Measurements from ENCODE around the gene GALNT9. TPM values are rescaled to one million over a fixed set of nuclear protein-coding genes. Genes with fewer than 3 reads are reported as not detected.

GALNT9 gene
- polyA plus RNA-seq, 2 of the 4 experiments (the other 2 are of a cell fraction) = 0.66 to 2.8 TPM

DNA sequence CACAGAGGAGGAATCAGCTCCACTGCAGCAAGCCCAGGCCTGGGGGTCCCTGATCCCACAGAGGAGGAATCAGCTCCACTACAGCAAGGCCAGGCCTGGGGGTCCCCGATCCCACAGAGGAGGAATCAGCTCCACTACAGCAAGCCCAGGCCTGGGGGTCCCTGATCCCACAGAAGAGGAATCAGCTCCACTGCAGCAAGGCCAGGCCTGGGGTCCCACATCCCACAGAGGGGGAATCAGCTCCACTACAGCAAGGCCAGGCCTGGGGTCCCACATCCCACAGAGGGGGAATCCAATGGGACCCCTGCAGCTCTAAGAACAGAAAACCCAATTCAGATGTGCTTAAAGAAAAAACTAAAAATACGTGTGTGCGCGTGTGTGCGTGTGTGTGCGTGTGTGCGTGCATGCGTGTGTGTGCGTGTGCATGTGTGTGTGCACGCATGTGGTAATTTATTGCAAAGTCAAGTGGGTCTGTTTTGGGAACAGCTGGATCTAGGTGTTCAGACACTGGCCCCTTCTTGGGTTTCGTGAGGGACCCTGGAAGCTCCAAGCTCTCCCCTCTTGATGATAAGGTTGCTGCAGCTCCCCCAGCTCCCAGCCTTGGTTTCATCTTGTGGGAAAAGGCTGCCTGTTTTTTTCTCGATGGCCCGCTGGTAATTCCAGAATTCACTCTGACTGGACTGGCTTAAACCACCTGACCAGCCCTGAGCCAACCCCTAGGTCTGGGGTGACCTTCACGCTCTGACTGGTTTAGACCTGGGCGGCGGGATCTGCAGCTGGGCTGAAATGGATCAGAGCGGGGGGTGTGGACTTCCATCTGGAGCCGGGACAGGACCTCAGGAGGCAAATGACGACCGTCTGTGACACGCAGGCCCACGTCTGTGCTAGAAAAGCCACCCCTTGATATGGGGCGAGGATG lies 47.1 kb downstream of the GALNT9 start:
- Histone ChIP-seq H3K4me1 (peaks cover 39% of the 10 kb centered on the region), H3K4me2 (no peak overlapping the region), H3K4me3 (no peak overlapping the region), H3K9me3 (no peaks in the 10 kb centered on the region), H3K27ac (no peak overlapping the region)
- POLR2A ChIA-PET = no interaction called here
- TF ChIP-seq ZFP36 (IDR thresholded peaks at IDR 0.05; ENCODE audit: borderline replicate concordance, partially characterized antibody) (no peak), MYC (IDR thresholded peaks at IDR 0.05; ENCODE audit: borderline replicate concordance, low read length) (no peak), KDM1A (IDR thresholded peaks at IDR 0.05; ENCODE audit: low read depth) (no peak), GATA3 (IDR thresholded peaks at IDR 0.05; ENCODE audit: borderline replicate concordance) (no peak), ZNF302 (CRISPR knock-in tag; IDR thresholded peaks at IDR 0.05) (no peak)
- TF ChIP-seq, protein P1, sequence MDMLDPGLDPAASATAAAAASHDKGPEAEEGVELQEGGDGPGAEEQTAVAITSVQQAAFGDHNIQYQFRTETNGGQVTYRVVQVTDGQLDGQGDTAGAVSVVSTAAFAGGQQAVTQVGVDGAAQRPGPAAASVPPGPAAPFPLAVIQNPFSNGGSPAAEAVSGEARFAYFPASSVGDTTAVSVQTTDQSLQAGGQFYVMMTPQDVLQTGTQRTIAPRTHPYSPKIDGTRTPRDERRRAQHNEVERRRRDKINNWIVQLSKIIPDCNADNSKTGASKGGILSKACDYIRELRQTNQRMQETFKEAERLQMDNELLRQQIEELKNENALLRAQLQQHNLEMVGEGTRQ (IDR thresholded peaks at IDR 0.05) = no peak
- TF ChIP-seq, protein P2, sequence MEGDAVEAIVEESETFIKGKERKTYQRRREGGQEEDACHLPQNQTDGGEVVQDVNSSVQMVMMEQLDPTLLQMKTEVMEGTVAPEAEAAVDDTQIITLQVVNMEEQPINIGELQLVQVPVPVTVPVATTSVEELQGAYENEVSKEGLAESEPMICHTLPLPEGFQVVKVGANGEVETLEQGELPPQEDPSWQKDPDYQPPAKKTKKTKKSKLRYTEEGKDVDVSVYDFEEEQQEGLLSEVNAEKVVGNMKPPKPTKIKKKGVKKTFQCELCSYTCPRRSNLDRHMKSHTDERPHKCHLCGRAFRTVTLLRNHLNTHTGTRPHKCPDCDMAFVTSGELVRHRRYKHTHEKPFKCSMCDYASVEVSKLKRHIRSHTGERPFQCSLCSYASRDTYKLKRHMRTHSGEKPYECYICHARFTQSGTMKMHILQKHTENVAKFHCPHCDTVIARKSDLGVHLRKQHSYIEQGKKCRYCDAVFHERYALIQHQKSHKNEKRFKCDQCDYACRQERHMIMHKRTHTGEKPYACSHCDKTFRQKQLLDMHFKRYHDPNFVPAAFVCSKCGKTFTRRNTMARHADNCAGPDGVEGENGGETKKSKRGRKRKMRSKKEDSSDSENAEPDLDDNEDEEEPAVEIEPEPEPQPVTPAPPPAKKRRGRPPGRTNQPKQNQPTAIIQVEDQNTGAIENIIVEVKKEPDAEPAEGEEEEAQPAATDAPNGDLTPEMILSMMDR (IDR thresholded peaks at IDR 0.05) = no peak
- TF ChIP-seq, protein P3, sequence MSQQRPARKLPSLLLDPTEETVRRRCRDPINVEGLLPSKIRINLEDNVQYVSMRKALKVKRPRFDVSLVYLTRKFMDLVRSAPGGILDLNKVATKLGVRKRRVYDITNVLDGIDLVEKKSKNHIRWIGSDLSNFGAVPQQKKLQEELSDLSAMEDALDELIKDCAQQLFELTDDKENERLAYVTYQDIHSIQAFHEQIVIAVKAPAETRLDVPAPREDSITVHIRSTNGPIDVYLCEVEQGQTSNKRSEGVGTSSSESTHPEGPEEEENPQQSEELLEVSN (IDR thresholded peaks at IDR 0.05; ENCODE audit: borderline replicate concordance, low read depth) = no peak
- ATAC-seq (no peak), FAIRE-seq (no peak), DNase-seq (ENCODE audit: low read depth in 1 of 2, low spot score in 1 of 2) (no peak)
- CTCF ChIA-PET = interaction anchor here (0.8 to 1.6 kb wide), 5 partner anchors 16 to 131 kb away, joined by 3 to 4 read pairs (median 3); no protein-coding TSS in a partner anchor
- WGBS (ENCODE audit: missing lambda C conversion rate) = 87% methylated on average over 19 of the region's 23 CpGs

DNA sequence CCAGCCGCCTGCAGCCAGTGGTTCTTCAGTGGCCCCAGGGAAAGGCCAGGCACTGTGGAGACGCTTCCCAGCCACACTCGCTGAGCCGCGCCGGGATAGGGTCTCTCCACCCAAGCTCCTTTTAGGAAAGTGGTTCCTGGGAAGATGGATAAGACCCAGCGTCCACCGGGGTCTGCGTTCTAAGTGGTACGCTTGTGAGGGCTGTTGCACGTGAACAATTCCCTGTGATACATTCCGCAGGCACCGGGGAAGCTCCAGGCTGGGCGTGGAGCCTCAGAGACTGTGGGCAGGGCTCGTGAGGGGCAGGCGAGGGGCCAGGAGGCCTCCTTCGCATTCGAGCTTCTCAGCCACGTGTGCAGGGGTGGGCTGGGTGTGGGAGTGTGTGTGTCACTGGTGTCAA lies 48.4 kb downstream of the GALNT9 start:
- no peak overlapping the region for H3K27ac ChIP-seq
- ChIA-PET CTCF (interaction anchor here (0.7 to 1.6 kb wide), 4 partner anchors 15 to 133 kb away, joined by 3 to 4 read pairs (median 4); no protein-coding TSS in a partner anchor), POLR2A (no interaction called here)
- ATAC-seq = no peak
- H3K4me3 ChIP-seq = no peak overlapping the region
- TF ChIP-seq GATA3 (IDR thresholded peaks at IDR 0.05; ENCODE audit: borderline replicate concordance) (no peak), RCOR1 (IDR thresholded peaks at IDR 0.05; ENCODE audit: low read depth, low read length) (no peak), FOSB (CRISPR knock-in tag; IDR thresholded peaks at IDR 0.05) (no peak), ZFP36 (IDR thresholded peaks at IDR 0.05; ENCODE audit: borderline replicate concordance, partially characterized antibody) (no peak), PHF8 (IDR thresholded peaks at IDR 0.05; ENCODE audit: borderline replicate concordance, low read depth) (no peak), CBX2 (IDR thresholded peaks at IDR 0.05; ENCODE audit: borderline replicate concordance, low read depth) (no peak), HEYL (CRISPR knock-in tag; IDR thresholded peaks at IDR 0.05) (no peak), HOXA7 (CRISPR knock-in tag; IDR thresholded peaks at IDR 0.05) (no peak), RARB (CRISPR knock-in tag; IDR thresholded peaks at IDR 0.05) (no peak), RAD21 (conservative IDR thresholded peaks at IDR 0.05 in 1 of 2, IDR thresholded peaks at IDR 0.05 in 1 of 2) (no peak), CBX8 (IDR thresholded peaks at IDR 0.05) (no peak), NR3C1 (IDR thresholded peaks at IDR 0.05) (no peak), SMC3 (IDR thresholded peaks at IDR 0.05) (no peak), CEBPB (IDR thresholded peaks at IDR 0.05) (no peak)
- TF ChIP-seq, protein P4, sequence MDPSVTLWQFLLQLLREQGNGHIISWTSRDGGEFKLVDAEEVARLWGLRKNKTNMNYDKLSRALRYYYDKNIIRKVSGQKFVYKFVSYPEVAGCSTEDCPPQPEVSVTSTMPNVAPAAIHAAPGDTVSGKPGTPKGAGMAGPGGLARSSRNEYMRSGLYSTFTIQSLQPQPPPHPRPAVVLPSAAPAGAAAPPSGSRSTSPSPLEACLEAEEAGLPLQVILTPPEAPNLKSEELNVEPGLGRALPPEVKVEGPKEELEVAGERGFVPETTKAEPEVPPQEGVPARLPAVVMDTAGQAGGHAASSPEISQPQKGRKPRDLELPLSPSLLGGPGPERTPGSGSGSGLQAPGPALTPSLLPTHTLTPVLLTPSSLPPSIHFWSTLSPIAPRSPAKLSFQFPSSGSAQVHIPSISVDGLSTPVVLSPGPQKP (IDR thresholded peaks at IDR 0.05; ENCODE audit: low read depth, low read length) = no peak
- TF ChIP-seq, protein P5, sequence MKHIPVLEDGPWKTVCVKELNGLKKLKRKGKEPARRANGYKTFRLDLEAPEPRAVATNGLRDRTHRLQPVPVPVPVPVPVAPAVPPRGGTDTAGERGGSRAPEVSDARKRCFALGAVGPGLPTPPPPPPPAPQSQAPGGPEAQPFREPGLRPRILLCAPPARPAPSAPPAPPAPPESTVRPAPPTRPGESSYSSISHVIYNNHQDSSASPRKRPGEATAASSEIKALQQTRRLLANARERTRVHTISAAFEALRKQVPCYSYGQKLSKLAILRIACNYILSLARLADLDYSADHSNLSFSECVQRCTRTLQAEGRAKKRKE (CRISPR knock-in tag; IDR thresholded peaks at IDR 0.05; ENCODE audit: low read depth) = no peak
- H3K9me3 ChIP-seq = no peaks in the 10 kb centered on the region
- FAIRE-seq = no peak
- no peak for DNase-seq (ENCODE audit: low read depth in 1 of 2, low spot score in 1 of 2)
- no peak overlapping the region for H3K4me2 ChIP-seq
- H3K4me1 ChIP-seq = peaks cover 27% of the 10 kb centered on the region
- 75% methylated on average over 19 of the region's 19 CpGs for WGBS (ENCODE audit: missing lambda C conversion rate)

Data from A549 (cell line).